AG04449 (cell line): ENCODE data around the gene MYOM1.

ENCODE experiments used
- CTCF ChIA-PET: fragments of 350-600 bp; formaldehyde crosslinking; extraction: SDS; loops from one replicate; lab custom pipeline; 2021; ENCODE audit warnings: antibody characterized with exemption; lab: Yijun Ruan, JAX
- POLR2A ChIA-PET: fragments of 400-600, 350-600 bp; formaldehyde crosslinking; extraction: SDS; loops from one replicate; lab custom pipeline; 2020; ENCODE audit warnings: antibody characterized with exemption, inconsistent platforms; lab: Yijun Ruan, JAX
- DNase-seq: peaks from one replicate; pipeline ENCODE4 v3.0.0-alpha.2; 2010; ENCODE audit warnings: low read depth, low spot score
- H3K4me3 ChIP-seq: 2 replicates; pipeline ENCODE4 v1.5.1; 2011; ENCODE audit warnings: low read depth, mild to moderate bottlenecking, control low read depth, low read length
- TF ChIP-seq, protein P1 (sequence below): IDR thresholded peaks from one replicate; pipeline ENCODE4 v1.5.1; 2011; ENCODE audit warnings: mild to moderate bottlenecking, moderate library complexity, low read length, control low read depth, inconsistent platforms; ENCODE audit not compliant: insufficient read depth; ENCODE audit errors: missing control alignments

Gene MYOM1

DNA sequence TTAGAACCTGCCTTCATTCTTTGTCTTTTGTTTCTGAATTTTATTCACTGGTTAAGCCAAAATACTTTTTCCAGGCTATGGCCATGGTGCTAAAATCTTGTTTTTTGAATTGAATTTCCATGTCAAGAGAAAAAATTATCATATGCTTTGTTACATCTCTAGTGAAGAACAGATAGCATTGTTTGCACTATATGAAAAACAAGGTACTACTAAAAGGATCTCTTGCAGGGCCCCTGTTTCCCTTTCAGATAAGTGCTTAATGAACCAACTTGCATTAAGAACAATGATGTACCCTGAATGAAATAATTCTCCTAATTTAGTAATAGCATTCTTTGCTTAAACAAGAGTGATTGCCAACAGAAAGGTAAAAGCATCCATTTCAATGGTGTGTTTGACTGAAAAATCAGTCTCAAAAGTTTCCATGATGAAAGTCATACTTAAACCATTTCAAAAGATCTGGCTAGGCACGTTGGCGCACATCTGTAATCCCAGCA lies 37.9 kb upstream of the MYOM1 start:
- no peak overlapping the region for H3K4me3 ChIP-seq
- CTCF ChIA-PET = no interaction called here
- DNase-seq = no peak
- TF ChIP-seq, protein P1, sequence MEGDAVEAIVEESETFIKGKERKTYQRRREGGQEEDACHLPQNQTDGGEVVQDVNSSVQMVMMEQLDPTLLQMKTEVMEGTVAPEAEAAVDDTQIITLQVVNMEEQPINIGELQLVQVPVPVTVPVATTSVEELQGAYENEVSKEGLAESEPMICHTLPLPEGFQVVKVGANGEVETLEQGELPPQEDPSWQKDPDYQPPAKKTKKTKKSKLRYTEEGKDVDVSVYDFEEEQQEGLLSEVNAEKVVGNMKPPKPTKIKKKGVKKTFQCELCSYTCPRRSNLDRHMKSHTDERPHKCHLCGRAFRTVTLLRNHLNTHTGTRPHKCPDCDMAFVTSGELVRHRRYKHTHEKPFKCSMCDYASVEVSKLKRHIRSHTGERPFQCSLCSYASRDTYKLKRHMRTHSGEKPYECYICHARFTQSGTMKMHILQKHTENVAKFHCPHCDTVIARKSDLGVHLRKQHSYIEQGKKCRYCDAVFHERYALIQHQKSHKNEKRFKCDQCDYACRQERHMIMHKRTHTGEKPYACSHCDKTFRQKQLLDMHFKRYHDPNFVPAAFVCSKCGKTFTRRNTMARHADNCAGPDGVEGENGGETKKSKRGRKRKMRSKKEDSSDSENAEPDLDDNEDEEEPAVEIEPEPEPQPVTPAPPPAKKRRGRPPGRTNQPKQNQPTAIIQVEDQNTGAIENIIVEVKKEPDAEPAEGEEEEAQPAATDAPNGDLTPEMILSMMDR = no peak
- POLR2A ChIA-PET = no interaction called here

DNA sequence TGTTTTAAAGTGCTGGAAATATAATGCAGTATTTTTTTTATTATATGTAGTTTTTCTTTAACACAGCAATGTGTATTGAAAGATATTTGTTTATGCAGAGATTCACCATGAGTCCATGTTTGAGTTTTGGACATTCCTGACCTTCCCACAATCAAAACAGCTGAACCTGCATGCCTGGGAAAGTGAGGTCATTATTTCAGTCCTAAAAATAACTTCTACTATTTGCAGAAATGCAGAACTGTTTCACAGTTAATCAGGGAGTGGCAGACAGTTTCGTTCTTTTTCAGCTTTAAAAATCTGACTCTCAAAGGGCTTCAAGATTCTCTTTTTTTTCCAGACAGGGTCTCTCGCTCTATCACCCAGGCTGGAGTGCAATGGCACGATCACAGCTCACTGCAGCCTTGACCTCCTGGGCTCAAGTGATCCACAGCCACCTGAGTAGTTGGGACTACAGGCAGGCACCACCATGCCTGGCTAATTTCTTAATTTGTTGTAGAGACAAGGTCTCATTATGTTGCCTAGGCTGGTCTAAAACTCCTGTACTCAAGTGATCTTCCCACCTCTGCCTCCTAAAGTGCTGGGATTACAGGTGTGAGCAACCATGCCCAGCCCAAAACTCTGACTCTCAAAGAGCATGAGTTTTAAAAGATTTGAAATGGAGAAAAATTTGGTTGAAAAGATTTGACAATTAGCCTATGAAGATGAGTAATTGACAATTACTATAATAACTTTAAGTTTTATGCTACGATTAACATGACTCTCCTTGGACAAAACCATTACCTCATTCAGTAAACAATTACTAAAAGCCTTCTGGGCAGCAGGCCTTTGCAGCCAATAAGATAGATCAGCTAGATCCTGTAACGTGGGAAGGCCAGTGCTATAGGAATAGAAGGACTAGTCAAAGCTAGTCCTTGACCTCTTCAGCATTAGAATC lies 37.2 kb upstream of the MYOM1 start:
- CTCF ChIA-PET = interaction anchor here (1.0 kb wide), 1 partner anchor 198 kb away, joined by 3 read pairs; no protein-coding TSS in a partner anchor
- TF ChIP-seq, protein P1 = no peak

GRCh38 chr18:3255611-3256165 lies 35.9 kb upstream of the MYOM1 start:
- no peak overlapping the region for H3K4me3 ChIP-seq
- POLR2A ChIA-PET = interaction anchor here (1.5 kb wide), 1 partner anchor 8 kb away, joined by 6 read pairs; the partner anchor contains the start of gene MYL12A
- CTCF ChIA-PET = interaction anchor here (1.0 to 1.1 kb wide), 2 partner anchors 199 to 411 kb away, joined by 3 to 5 read pairs; no protein-coding TSS in a partner anchor
- TF ChIP-seq, protein P1 = no peak
- DNase-seq = no peak

More for the DNA sequence above, 37.2 kb upstream of the MYOM1 start:
- no peak for DNase-seq
- POLR2A ChIA-PET = interaction anchor here (1.5 kb wide), 1 partner anchor 9 kb away, joined by 6 read pairs; the partner anchor contains the start of gene MYL12A
- no peak overlapping the region for H3K4me3 ChIP-seq

GRCh38 chr18:3254725-3255124 lies 35.0 kb upstream of the MYOM1 start:
- no peak for DNase-seq
- CTCF ChIA-PET = interaction anchor here (0.8 to 1.8 kb wide), 2 partner anchors 321 to 412 kb away, joined by 3 to 8 read pairs; no protein-coding TSS in a partner anchor
- TF ChIP-seq, protein P1 = no peak
- no peak overlapping the region for H3K4me3 ChIP-seq
- POLR2A ChIA-PET = no interaction called here

GRCh38 chr18:3252843-3253242 lies 33.1 kb upstream of the MYOM1 start:
- ChIA-PET POLR2A (interaction anchor here (1.2 to 3.2 kb wide), 2 partner anchors 8 to 400 kb away, joined by 3 to 21 read pairs; partner anchors contain the start of gene MYL12B), CTCF (interaction anchor here (1.8 kb wide), 1 partner anchor 413 kb away, joined by 8 read pairs; no protein-coding TSS in a partner anchor)
- TF ChIP-seq, protein P1 = no peak
- H3K4me3 ChIP-seq = no peak overlapping the region
- no peak for DNase-seq
